Neural progenitor cell (in vitro differentiated cells): ENCODE results near the gene HMX3.

Experiments
- CTCF ChIP-seq: fragments of 200-600 bp; sonication (generic); IDR thresholded peaks from 2 replicates; pipeline ENCODE4 v1.5.1; 2017; ENCODE audit warnings: antibody characterized with exemption, mild to moderate bottlenecking
- EZH2 ChIP-seq: fragments of 200-600 bp; sonication (generic); IDR thresholded peaks from 2 replicates; pipeline ENCODE4 v1.6.1; 2017; ENCODE audit warnings: antibody characterized with exemption, mild to moderate bottlenecking, moderate library complexity
- EZH2phosphoT487 ChIP-seq: fragments of 200-600 bp; sonication (generic); IDR thresholded peaks from 2 replicates; pipeline ENCODE4 v1.6.1; 2017; ENCODE audit warnings: antibody characterized with exemption

- no peak for TF ChIP-seq CTCF
- no peak for TF ChIP-seq EZH2
- TF ChIP-seq EZH2phosphoT487, result no peak
Observed at GRCh38 chr10:123149162-123149567, 13.4 kb downstream of the HMX3 start.
